ENCODE data around the gene ZNF692.
A peak's percentile ranks its signal among the peaks of the same experiment; 100 is the strongest.

ZNF692 gene

GRCh38 chr1:248824301-248824700 lies 34.6 kb downstream of the ZNF692 start:
- DNase-seq = no peak

GRCh38 chr1:248823517-248824001 lies 35.3 kb downstream of the ZNF692 start:
- no peak for DNase-seq

- peak in 1 of 2 donors; percentile 13 for DNase-seq
Measured at GRCh38 chr1:248822148-248823032, 36.5 kb downstream of the ZNF692 start.

GRCh38 chr1:248821641-248822040 lies 37.2 kb downstream of the ZNF692 start:
- peak in 1 of 2 donors; percentile 11 for DNase-seq

- DNase-seq = peak in 1 of 2 donors; percentile 14
Measured at GRCh38 chr1:248821101-248821500, 37.8 kb downstream of the ZNF692 start.

GRCh38 chr1:248820041-248820585 lies 38.8 kb downstream of the ZNF692 start:
- peak in 1 of 2 donors; percentile 9 for DNase-seq

- DNase-seq = peak in 1 of 2 donors; percentile 15
Measured at GRCh38 chr1:248818505-248819374, 40.1 kb downstream of the ZNF692 start.

GRCh38 chr1:248817065-248817464 lies 41.8 kb downstream of the ZNF692 start:
- peak in 1 of 2 donors; percentile 15 for DNase-seq

- peak in 1 of 2 donors; percentile 13 for DNase-seq
Measured at GRCh38 chr1:248816042-248816851, 42.6 kb downstream of the ZNF692 start.

- DNase-seq = peak in 1 of 2 donors; percentile 11
Measured at GRCh38 chr1:248815407-248816034, 43.4 kb downstream of the ZNF692 start.

- DNase-seq = no peak
Measured at GRCh38 chr1:248814351-248814750, 44.5 kb downstream of the ZNF692 start.

GRCh38 chr1:248813546-248813945 lies 45.3 kb downstream of the ZNF692 start:
- no peak for DNase-seq

GRCh38 chr1:248812736-248813425 lies 46.0 kb downstream of the ZNF692 start:
- no peak for DNase-seq

GRCh38 chr1:248811514-248812490 lies 47.1 kb downstream of the ZNF692 start:
- no peak for DNase-seq

- no peak for DNase-seq
Measured at GRCh38 chr1:248810727-248811513, 48.0 kb downstream of the ZNF692 start.

- no peak for DNase-seq
Measured at GRCh38 chr1:248810000-248810726, 48.7 kb downstream of the ZNF692 start.

- no peak for DNase-seq
Measured at GRCh38 chr1:248808876-248809275, 50.0 kb downstream of the ZNF692 start.

- DNase-seq = peak; percentile 61 to 72
Measured at GRCh38 chr1:248807067-248807737, 51.7 kb downstream of the ZNF692 start.

Data from stimulated activated CD4-positive, alpha-beta T cell treated with anti-CD3 and anti-CD28 coated beads, Interleukin-2, amount 100 ng/mL, for 24 hours (primary cell).